H9 (cell line): Measurements from ENCODE around the gene FZD10. TPM values are rescaled to one million over a fixed set of nuclear protein-coding genes. Genes with fewer than 3 reads are reported as not detected.

ENCODE experiments used
- DNase-seq: peaks from one replicate; pipeline ENCODE4 v3.0.0-alpha.2; 2017
- H2AFZ ChIP-seq: one replicate; pipeline ENCODE4 v1.6.1; 2013; ENCODE audit warnings: mild to moderate bottlenecking, low read length, control low read depth, moderate library complexity
- H2AK5ac ChIP-seq: 2 replicates; pipeline ENCODE4 v1.6.1; 2013; ENCODE audit warnings: low read length, control low read depth, mixed read lengths; ENCODE audit not compliant: insufficient read length
- H2BK120ac ChIP-seq: one replicate; pipeline ENCODE4 v1.6.1; 2013; ENCODE audit warnings: low read depth, mild to moderate bottlenecking, low read length, control low read depth, inconsistent platforms; ENCODE audit not compliant: poor library complexity, severe bottlenecking
- H2BK12ac ChIP-seq: 2 replicates; pipeline ENCODE4 v1.6.1; 2013; ENCODE audit warnings: low read length, control low read depth, mixed read lengths, low read depth; ENCODE audit not compliant: insufficient read length
- H2BK15ac ChIP-seq: 2 replicates; pipeline ENCODE4 v1.6.1; 2013; ENCODE audit warnings: low read depth, low read length, control low read depth
- H2BK20ac ChIP-seq: one replicate; pipeline ENCODE4 v1.6.1; 2013; ENCODE audit warnings: low read depth, mild to moderate bottlenecking, low read length, control low read depth, inconsistent platforms; ENCODE audit not compliant: poor library complexity, severe bottlenecking
- H2BK5ac ChIP-seq: 2 replicates; pipeline ENCODE4 v1.6.1; 2013; ENCODE audit warnings: low read length, control low read depth, mixed read lengths; ENCODE audit not compliant: insufficient read length
- H3K14ac ChIP-seq: 2 replicates; pipeline ENCODE4 v1.6.1; 2013; ENCODE audit warnings: low read length, control low read depth; ENCODE audit not compliant: insufficient read depth
- H3K18ac ChIP-seq: 2 replicates; pipeline ENCODE4 v1.6.1; 2013; ENCODE audit warnings: low read depth, mild to moderate bottlenecking, mixed read lengths, low read length, control low read depth; ENCODE audit not compliant: insufficient read length
- H3K23ac ChIP-seq: 2 replicates; pipeline ENCODE4 v1.6.1; 2013; ENCODE audit warnings: low read length, control low read depth, mixed read lengths, low read depth; ENCODE audit not compliant: insufficient read length
- H3K23me2 ChIP-seq: 2 replicates; pipeline ENCODE4 v1.6.1; 2013; ENCODE audit warnings: low read depth, mild to moderate bottlenecking, mixed read lengths, low read length, control low read depth; ENCODE audit not compliant: insufficient read length, poor library complexity, severe bottlenecking
- H3K27ac ChIP-seq: 2 replicates; pipeline ENCODE4 v1.5.1; 2013; ENCODE audit warnings: low read length, control low read depth, mixed read lengths, low read depth; ENCODE audit not compliant: insufficient read length
- H3K27me3 ChIP-seq: 2 replicates; pipeline ENCODE4 v1.6.1; 2013; ENCODE audit warnings: low read length, control low read depth, inconsistent platforms; ENCODE audit not compliant: insufficient read depth
- H3K4ac ChIP-seq: 2 replicates; pipeline ENCODE4 v1.6.1; 2013; ENCODE audit warnings: low read depth, mild to moderate bottlenecking, control low read depth, inconsistent platforms, low read length, moderate library complexity
- H3K4me1 ChIP-seq: 2 replicates; pipeline ENCODE4 v1.6.1; 2013; ENCODE audit warnings: low read length, control low read depth, inconsistent platforms; ENCODE audit not compliant: insufficient read depth
- H3K4me2 ChIP-seq: 2 replicates; pipeline ENCODE4 v1.6.1; 2013; ENCODE audit warnings: low read length, control low read depth, mixed read lengths; ENCODE audit not compliant: insufficient read length, insufficient read depth
- H3K56ac ChIP-seq: 2 replicates; pipeline ENCODE4 v1.6.1; 2013; ENCODE audit warnings: low read depth, mild to moderate bottlenecking, mixed read lengths, low read length, control low read depth; ENCODE audit not compliant: insufficient read length
- H3K79me1 ChIP-seq: 2 replicates; pipeline ENCODE4 v1.6.1; 2013; ENCODE audit warnings: low read depth, mild to moderate bottlenecking, moderate library complexity, low read length, control low read depth, inconsistent platforms; ENCODE audit not compliant: insufficient read depth, poor library complexity, severe bottlenecking
- H3K79me2 ChIP-seq: 2 replicates; pipeline ENCODE4 v1.6.1; 2013; ENCODE audit warnings: low read length, control low read depth, inconsistent platforms; ENCODE audit not compliant: insufficient read depth
- H3K9ac ChIP-seq: 2 replicates; pipeline ENCODE4 v1.6.1; 2013; ENCODE audit warnings: low read length, control low read depth, mixed read lengths; ENCODE audit not compliant: insufficient read length; ENCODE audit errors: extremely low read depth
- H3K9me3 ChIP-seq: one replicate; pipeline ENCODE4 v1.6.1; 2013; ENCODE audit warnings: low read depth, low read length, inconsistent platforms; ENCODE audit not compliant: control insufficient read depth
- H3T11ph ChIP-seq: one replicate; pipeline ENCODE4 v1.6.1; 2013; ENCODE audit warnings: mild to moderate bottlenecking, low read length, control low read depth, inconsistent platforms
- H4K20me1 ChIP-seq: one replicate; pipeline ENCODE4 v1.6.1; 2013; ENCODE audit not compliant: control insufficient read depth, insufficient read length, insufficient read depth
- H4K5ac ChIP-seq: 2 replicates; pipeline ENCODE4 v1.6.1; 2013; ENCODE audit warnings: low read depth, mild to moderate bottlenecking, mixed read lengths, low read length, control low read depth; ENCODE audit not compliant: insufficient read length
- H4K8ac ChIP-seq: replicated peaks from 2 replicates; pipeline ENCODE4 v1.6.1; 2013; ENCODE audit warnings: low read length, control low read depth, mixed read lengths, low read depth; ENCODE audit not compliant: insufficient read length
- H4K91ac ChIP-seq: 2 replicates; pipeline ENCODE4 v1.6.1; 2013; ENCODE audit warnings: low read depth, mild to moderate bottlenecking, moderate library complexity, mixed read lengths, low read length, control low read depth; ENCODE audit not compliant: insufficient read length
- H3K27ac Mint-ChIP-seq, 3 experiments: 2 replicates in 2 of 3; 3 replicates in 1 of 3; pipeline ENCODE4 v1.8.0; 2020 to 2021; ENCODE audit warnings: mixed read lengths in 3 of 3, mild to moderate bottlenecking in 1 of 3, moderate library complexity in 1 of 3
- H3K27me3 Mint-ChIP-seq: 2 replicates; pipeline ENCODE4 v1.8.0; 2021; ENCODE audit warnings: low read depth, mild to moderate bottlenecking, moderate library complexity, mixed read lengths
- H3K36me3 Mint-ChIP-seq, 3 experiments: 2 replicates in 2 of 3; 3 replicates in 1 of 3; pipeline ENCODE4 v1.8.0; 2020 to 2021; ENCODE audit warnings: low read depth in 3 of 3, mixed read lengths in 3 of 3; ENCODE audit not compliant: insufficient read depth in 1 of 3
- H3K4me1 Mint-ChIP-seq, 2 experiments: 2 replicates each; pipeline ENCODE4 v1.8.0; 2020; ENCODE audit warnings: mixed read lengths in 2 of 2
- H3K4me3 Mint-ChIP-seq, 2 experiments: 2 replicates in 1 of 2; 3 replicates in 1 of 2; pipeline ENCODE4 v1.8.0; 2020 to 2021; ENCODE audit warnings: mild to moderate bottlenecking in 2 of 2, mixed read lengths in 2 of 2, moderate library complexity in 1 of 2
- H3K9me3 Mint-ChIP-seq, 2 experiments: 2 replicates in 1 of 2; 3 replicates in 1 of 2; pipeline ENCODE4 v1.8.0; 2020; ENCODE audit warnings: mild to moderate bottlenecking in 2 of 2, mixed read lengths in 2 of 2, moderate library complexity in 1 of 2
- WGBS: extraction: QIAGEN DNeasy Blood & Tissue Kit; methylation state at CpG from one replicate; pipeline ENCODE4 v1.1.7; 2013; ENCODE audit warnings: missing lambda C conversion rate, low lambda C conversion rate, mixed read lengths; ENCODE audit not compliant: insufficient read length; ENCODE audit errors: extremely low coverage; 5-methylcytosine and 5-hydroxymethylcytosine counted together
- total RNA-seq: library from RNA; stranded (reverse); gene quantifications from 2 replicates; pipeline ENCODE4 v1.2.1, GENCODE V29; 2021
- TF ChIP-seq, protein P1 (sequence below): fragments of 200-600 bp; sonication (generic); conservative IDR thresholded peaks from 3 replicates; pipeline ENCODE4 v1.8.0; 2021; ENCODE audit warnings: antibody characterized with exemption, mild to moderate bottlenecking

Gene FZD10
- total RNA-seq, 1 experiment from 2014 or later = 1.0 TPM

DNA sequence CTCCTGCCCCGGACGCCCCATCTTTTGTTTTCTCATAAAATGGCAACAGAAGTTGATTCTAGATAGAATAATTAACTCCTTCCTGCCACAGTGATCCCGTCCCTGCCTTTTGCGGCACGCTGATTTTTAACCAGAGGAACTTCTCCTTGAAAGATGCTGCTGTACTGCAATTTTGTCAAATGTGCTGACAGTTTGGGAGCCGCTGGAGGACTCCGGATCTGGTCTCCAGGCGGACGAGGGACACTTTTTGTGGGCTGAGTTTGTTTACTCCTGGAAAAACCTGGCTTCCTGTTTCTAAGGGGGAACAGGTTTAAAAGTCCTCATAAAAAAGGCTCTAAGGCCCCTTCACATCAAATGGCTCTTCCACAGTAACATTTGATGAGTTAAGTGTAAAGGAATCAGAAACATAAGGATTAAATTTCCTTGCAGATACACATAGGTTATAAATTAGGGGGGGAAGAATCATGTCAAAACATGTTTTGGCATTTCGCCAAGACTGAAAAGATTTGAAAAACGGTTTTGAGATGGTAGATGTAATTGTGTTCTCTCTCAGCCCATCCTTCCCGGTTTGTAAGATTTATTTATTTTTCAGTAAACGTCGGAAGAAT, 15.5 kb downstream of the FZD10 start:
- TF ChIP-seq, protein P1, sequence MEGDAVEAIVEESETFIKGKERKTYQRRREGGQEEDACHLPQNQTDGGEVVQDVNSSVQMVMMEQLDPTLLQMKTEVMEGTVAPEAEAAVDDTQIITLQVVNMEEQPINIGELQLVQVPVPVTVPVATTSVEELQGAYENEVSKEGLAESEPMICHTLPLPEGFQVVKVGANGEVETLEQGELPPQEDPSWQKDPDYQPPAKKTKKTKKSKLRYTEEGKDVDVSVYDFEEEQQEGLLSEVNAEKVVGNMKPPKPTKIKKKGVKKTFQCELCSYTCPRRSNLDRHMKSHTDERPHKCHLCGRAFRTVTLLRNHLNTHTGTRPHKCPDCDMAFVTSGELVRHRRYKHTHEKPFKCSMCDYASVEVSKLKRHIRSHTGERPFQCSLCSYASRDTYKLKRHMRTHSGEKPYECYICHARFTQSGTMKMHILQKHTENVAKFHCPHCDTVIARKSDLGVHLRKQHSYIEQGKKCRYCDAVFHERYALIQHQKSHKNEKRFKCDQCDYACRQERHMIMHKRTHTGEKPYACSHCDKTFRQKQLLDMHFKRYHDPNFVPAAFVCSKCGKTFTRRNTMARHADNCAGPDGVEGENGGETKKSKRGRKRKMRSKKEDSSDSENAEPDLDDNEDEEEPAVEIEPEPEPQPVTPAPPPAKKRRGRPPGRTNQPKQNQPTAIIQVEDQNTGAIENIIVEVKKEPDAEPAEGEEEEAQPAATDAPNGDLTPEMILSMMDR = no peak
- Histone ChIP-seq H3K9me3 (no peaks in the 10 kb centered on the region), H3K9ac (no peak overlapping the region), H3K27me3 (no peaks in the 10 kb centered on the region; the same call in 1 of the 2 replicates), H3K14ac (no peak overlapping the region), H2BK12ac (no peak overlapping the region), H3K27ac (no peak overlapping the region), H3K23me2 (no peaks in the 10 kb centered on the region), H4K8ac (no peak overlapping the region), H3T11ph (no peak overlapping the region), H3K4ac (no peak overlapping the region), H3K56ac (no peak overlapping the region), H2AK5ac (no peak overlapping the region), H3K4me2 (no peak overlapping the region), H4K20me1 (no peaks in the 10 kb centered on the region), H2BK120ac (no peak overlapping the region), H4K91ac (no peak overlapping the region), H3K79me1 (no peaks in the 10 kb centered on the region), H2AFZ (no peak overlapping the region), H3K4me1 (no peaks in the 10 kb centered on the region), H3K18ac (no peak overlapping the region), H3K79me2 (no peaks in the 10 kb centered on the region), H2BK20ac (no peak overlapping the region), H2BK5ac (no peak overlapping the region), H4K5ac (no peak overlapping the region), H3K23ac (no peak overlapping the region), H2BK15ac (no peak overlapping the region)
- no peak for DNase-seq
- peaks cover 0 to 5% of the 10 kb centered on the region in 2 experiments; a peak in 4 of 5 replicates for H3K9me3 Mint-ChIP-seq
- no CpG with 5 or more reads among the region's 14 CpGs for WGBS
- H3K27ac Mint-ChIP-seq = no peak overlapping the region
- peaks cover 10 to 13% of the 10 kb centered on the region in 2 experiments; a peak in 3 of 4 replicates for H3K4me1 Mint-ChIP-seq
- H3K36me3 Mint-ChIP-seq = no peaks in the 10 kb centered on the region; a peak in 1 of 7 replicates
- H3K27me3 Mint-ChIP-seq = peaks cover 87% of the 10 kb centered on the region
- H3K4me3 Mint-ChIP-seq = no peak overlapping the region
